ENCODE data around the gene PLXNA4.

The PLXNA4 gene

DNA sequence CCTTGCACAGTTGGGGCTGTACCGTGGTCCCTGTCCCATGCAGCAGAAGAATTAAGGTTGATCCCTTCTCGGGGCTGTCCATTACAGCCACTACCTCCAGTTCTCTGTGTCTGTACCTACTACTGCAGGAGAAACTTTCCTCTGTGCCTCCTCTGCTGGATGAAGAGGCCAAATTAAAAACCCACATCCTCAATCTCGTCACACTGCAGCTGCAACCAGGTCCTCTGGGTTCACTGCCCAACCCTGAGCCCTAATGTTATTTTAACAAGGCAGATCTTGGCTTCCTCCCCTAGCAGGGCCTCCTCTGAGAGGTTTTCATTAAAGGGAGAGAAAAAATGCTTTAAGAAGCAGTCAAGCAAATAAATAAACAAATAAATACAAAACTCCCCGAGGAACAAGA lies 66.6 kb downstream of the PLXNA4 start:
- H3K4me3 ChIP-seq (ENCODE audit: low read length), result no peak overlapping the region
- no peaks in the 10 kb centered on the region for H3K79me2 ChIP-seq (ENCODE audit: control insufficient read depth, low read length)
- no peak overlapping the region for H3K4me2 ChIP-seq (ENCODE audit: low read length)
- no peak overlapping the region for H3K27ac ChIP-seq (ENCODE audit: low read depth, low read length)
- H3K27me3 ChIP-seq (ENCODE audit: control insufficient read depth, low read length), result 0 out of 2 replicates have a peak, but pooled peaks cover 5% of the 10 kb centered on the region
- no peaks in the 10 kb centered on the region for H3K36me3 ChIP-seq (ENCODE audit: control insufficient read depth, low read length)
- TF ChIP-seq, protein P1, sequence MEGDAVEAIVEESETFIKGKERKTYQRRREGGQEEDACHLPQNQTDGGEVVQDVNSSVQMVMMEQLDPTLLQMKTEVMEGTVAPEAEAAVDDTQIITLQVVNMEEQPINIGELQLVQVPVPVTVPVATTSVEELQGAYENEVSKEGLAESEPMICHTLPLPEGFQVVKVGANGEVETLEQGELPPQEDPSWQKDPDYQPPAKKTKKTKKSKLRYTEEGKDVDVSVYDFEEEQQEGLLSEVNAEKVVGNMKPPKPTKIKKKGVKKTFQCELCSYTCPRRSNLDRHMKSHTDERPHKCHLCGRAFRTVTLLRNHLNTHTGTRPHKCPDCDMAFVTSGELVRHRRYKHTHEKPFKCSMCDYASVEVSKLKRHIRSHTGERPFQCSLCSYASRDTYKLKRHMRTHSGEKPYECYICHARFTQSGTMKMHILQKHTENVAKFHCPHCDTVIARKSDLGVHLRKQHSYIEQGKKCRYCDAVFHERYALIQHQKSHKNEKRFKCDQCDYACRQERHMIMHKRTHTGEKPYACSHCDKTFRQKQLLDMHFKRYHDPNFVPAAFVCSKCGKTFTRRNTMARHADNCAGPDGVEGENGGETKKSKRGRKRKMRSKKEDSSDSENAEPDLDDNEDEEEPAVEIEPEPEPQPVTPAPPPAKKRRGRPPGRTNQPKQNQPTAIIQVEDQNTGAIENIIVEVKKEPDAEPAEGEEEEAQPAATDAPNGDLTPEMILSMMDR (IDR thresholded peaks at IDR 0.05; ENCODE audit: low read depth, low read length, poor library complexity, severe bottlenecking), result no peak
- no peak for TF ChIP-seq EZH2phosphoT487 (IDR thresholded peaks at IDR 0.05; ENCODE audit: borderline replicate concordance, low read length)
- no peaks in the 10 kb centered on the region for H3F3A ChIP-seq (ENCODE audit: control insufficient read depth, insufficient read depth)
- no peaks in the 10 kb centered on the region for H3K9me2 ChIP-seq (replicated peaks; ENCODE audit: control insufficient read depth, low read length)
- no peaks in the 10 kb centered on the region for H4K20me1 ChIP-seq (ENCODE audit: control insufficient read depth, insufficient read depth, low read depth, low read length)
- no peaks in the 10 kb centered on the region for H3K4me1 ChIP-seq (ENCODE audit: control insufficient read depth, low read length)
- no peaks in the 10 kb centered on the region for H3K9me3 ChIP-seq (ENCODE audit: control insufficient read depth, insufficient read depth, low read length)

DNA sequence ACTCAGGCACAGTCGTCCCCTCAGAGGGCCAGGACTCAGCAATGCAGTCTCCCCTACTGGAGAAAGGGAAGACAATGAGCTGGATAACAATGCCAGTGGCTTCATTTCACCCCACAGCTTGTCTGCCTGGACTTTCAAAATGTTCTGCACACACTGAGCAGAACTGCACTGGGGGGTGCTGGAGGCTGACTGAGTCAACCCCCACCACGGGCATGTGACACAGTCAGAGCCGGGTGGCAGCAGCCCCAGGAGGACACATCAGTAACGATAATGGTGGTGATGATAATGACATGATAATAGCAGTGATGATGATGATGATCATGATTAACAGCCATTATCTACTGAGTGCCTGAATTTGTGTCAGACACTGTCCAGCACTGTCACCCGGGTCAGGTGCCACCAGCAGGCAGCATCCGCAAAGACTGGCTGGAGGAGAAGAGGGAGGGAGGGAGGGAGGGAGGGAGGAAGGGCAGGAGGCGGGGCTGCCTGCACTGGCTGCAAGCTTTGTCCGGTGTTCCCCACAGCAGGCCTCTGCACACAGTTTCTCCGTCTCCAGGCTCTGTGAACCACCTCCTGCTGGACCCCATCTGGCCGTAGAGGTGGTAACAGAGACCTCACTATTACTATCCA lies 67.4 kb downstream of the PLXNA4 start:
- Histone ChIP-seq H3K79me2 (ENCODE audit: control insufficient read depth, low read length) (no peaks in the 10 kb centered on the region), H3K36me3 (ENCODE audit: control insufficient read depth, low read length) (no peaks in the 10 kb centered on the region), H3K4me1 (ENCODE audit: control insufficient read depth, low read length) (no peaks in the 10 kb centered on the region), H3K27ac (ENCODE audit: low read depth, low read length) (no peak overlapping the region), H4K20me1 (ENCODE audit: control insufficient read depth, insufficient read depth, low read depth, low read length) (no peaks in the 10 kb centered on the region), H3K9me3 (ENCODE audit: control insufficient read depth, insufficient read depth, low read length) (no peaks in the 10 kb centered on the region), H3K9me2 (replicated peaks; ENCODE audit: control insufficient read depth, low read length) (no peaks in the 10 kb centered on the region), H3F3A (ENCODE audit: control insufficient read depth, insufficient read depth) (no peaks in the 10 kb centered on the region), H3K27me3 (ENCODE audit: control insufficient read depth, low read length) (0 out of 2 replicates have a peak, but pooled peaks cover 5% of the 10 kb centered on the region), H3K4me3 (ENCODE audit: low read length) (no peak overlapping the region), H3K4me2 (ENCODE audit: low read length) (no peak overlapping the region)
- TF ChIP-seq, protein P1 (IDR thresholded peaks at IDR 0.05; ENCODE audit: low read depth, low read length, poor library complexity, severe bottlenecking), result no peak
- no peak for TF ChIP-seq EZH2phosphoT487 (IDR thresholded peaks at IDR 0.05; ENCODE audit: borderline replicate concordance, low read length)

DNA sequence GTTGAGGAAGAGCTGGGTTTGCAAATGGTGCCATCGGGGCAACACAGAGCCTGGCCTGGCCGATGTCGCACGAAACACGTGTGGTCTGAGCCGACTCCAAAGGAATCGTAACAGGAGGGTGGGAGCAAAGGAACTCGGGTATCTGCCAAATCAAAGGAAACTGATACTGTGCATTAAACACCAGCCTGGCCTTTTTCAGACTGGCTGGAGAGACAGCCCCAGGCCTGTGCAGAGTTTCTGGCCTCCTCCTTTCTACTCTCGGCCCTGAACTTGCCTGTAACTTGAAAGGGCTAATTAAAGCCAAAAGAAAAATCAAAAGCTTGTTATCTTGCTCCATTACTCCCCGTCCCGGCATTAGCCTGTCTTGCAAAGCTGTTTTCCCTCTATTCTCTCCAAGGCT lies 71.4 kb downstream of the PLXNA4 start:
- Histone ChIP-seq H3K9me2 (replicated peaks; ENCODE audit: control insufficient read depth, low read length) (no peaks in the 10 kb centered on the region), H3F3A (ENCODE audit: control insufficient read depth, insufficient read depth) (no peaks in the 10 kb centered on the region)

More for the DNA sequence above, 71.4 kb downstream of the PLXNA4 start:
- no peaks in the 10 kb centered on the region for H3K27me3 ChIP-seq (ENCODE audit: control insufficient read depth, low read length)
- no peak overlapping the region for H3K4me2 ChIP-seq (ENCODE audit: low read length)
- no peaks in the 10 kb centered on the region for H3K79me2 ChIP-seq (ENCODE audit: control insufficient read depth, low read length)
- no peak overlapping the region for H3K27ac ChIP-seq (ENCODE audit: low read depth, low read length)
- TF ChIP-seq, protein P1 (IDR thresholded peaks at IDR 0.05; ENCODE audit: low read depth, low read length, poor library complexity, severe bottlenecking), result no peak
- TF ChIP-seq EZH2phosphoT487 (IDR thresholded peaks at IDR 0.05; ENCODE audit: borderline replicate concordance, low read length), result no peak
- no peaks in the 10 kb centered on the region for H3K9me3 ChIP-seq (ENCODE audit: control insufficient read depth, insufficient read depth, low read length)
- no peaks in the 10 kb centered on the region for H3K4me1 ChIP-seq (ENCODE audit: control insufficient read depth, low read length)
- H3K36me3 ChIP-seq (ENCODE audit: control insufficient read depth, low read length), result no peaks in the 10 kb centered on the region
- no peaks in the 10 kb centered on the region for H4K20me1 ChIP-seq (ENCODE audit: control insufficient read depth, insufficient read depth, low read depth, low read length)
- H3K4me3 ChIP-seq (ENCODE audit: low read length), result no peak overlapping the region

Measured in DOHH2 (cell line).